HUES6 (cell line): ENCODE results near the gene NHERF2.

Experiments
- H3K27ac ChIP-seq: 2 replicates; pipeline ENCODE4 v1.7.0; 2013; ENCODE audit warnings: low read depth, mild to moderate bottlenecking, low read length, inconsistent platforms
- H3K27me3 ChIP-seq: 2 replicates; pipeline ENCODE4 v1.6.1; 2013; ENCODE audit warnings: low read length; ENCODE audit not compliant: control insufficient read depth, insufficient read depth
- H3K36me3 ChIP-seq: 2 replicates; pipeline ENCODE4 v1.6.1; 2013; ENCODE audit warnings: low read length; ENCODE audit not compliant: control insufficient read depth, insufficient read depth
- H3K4me1 ChIP-seq: 2 replicates; pipeline ENCODE4 v1.6.1; 2013; ENCODE audit warnings: low read length; ENCODE audit not compliant: control insufficient read depth, insufficient read depth
- H3K4me3 ChIP-seq: 2 replicates; pipeline ENCODE4 v1.5.1; 2013; ENCODE audit warnings: low read depth, low read length
- H3K9ac ChIP-seq: one replicate; pipeline ENCODE4 v1.6.1; 2013; ENCODE audit warnings: mild to moderate bottlenecking, low read length
- H3K9me3 ChIP-seq: 2 replicates; pipeline ENCODE4 v1.6.1; 2013; ENCODE audit warnings: low read depth, low read length; ENCODE audit not compliant: control insufficient read depth, insufficient read depth

The NHERF2 gene

DNA sequence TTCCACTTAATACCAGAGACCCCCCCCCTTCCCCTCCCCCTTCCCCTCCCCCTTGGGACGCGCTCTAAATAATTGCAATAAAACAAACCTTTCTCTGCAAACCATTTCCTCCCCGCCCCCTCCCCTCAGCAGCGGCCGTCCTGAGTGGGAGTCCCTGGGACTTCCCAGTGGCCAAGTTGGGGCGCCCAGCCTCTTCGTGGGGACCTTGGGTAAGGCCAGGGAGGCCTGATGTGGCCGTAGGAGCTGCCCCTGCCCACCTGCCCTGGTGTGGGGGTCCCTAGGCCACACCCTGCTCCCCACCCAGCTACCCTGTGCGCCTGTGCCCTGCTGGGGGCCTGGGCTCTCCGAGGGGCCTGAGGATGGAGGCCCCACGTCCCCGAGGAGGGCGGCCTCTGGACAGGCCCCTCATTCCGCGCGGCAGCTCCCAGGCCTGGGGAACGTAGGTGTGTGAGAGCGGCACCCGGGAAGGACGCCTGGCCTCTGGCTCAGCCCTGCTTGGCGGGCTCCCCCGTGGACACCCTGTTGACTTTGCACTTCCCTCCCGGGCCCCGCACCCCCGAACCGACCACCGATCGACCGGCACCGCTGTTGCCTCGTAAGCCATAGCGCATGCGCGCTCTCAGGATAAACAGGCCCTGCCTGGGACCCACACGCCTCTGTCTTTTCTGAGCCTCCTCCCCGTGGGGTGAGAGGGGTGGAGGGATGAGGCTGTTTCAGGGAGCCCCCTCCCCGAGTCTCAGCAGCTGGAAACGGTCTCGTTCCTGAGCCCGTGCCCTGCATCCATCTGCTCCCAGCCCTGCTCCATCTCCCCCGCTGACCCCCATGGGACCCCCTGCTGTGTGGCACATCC is 11.9 kb downstream of the NHERF2 start:
- Histone ChIP-seq H3K27me3 (no peaks in the 10 kb centered on the region), H3K4me1 (peaks cover 19% of the 10 kb centered on the region; the same call in 1 of the 2 replicates), H3K9me3 (no peaks in the 10 kb centered on the region), H3K9ac (no peak overlapping the region), H3K36me3 (peaks cover 14% of the 10 kb centered on the region), H3K27ac (no peak overlapping the region), H3K4me3 (no peak overlapping the region)

DNA sequence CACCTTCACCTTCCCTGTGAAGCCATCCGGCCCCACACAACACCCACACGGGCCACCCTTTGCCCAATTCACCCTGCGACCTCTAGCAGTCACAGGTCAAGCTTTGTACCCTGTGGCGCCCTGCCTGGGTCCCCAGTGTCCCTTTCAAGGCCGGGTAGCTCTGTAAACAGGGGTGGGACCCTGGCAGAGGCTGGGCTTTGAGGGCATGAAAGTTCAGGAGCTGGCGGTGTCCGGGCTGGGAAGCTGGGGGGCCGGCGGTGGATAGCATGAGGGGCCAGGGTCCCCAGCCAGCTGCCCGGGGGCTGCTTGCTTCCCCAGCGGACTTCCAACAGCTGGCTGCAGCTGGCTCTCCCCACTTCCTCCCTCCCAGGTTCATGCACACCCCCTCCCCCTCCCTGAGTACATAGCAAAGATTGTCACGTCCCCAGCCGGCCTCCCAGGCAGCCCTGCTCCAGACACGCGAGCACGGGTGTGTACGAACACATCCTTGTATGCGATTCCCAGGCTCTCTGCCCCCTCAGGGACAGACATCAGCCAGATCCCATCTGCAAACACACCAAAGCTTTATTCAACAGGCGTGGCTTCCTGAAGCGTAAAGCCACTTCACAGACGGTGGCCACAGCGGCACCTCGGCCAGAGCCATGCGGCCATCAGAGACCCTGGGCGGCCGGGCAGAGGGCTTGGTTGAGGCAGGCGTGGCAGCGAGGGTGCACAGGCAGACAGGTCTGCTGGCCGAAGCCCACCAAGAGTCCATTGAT is 12.8 kb downstream of the NHERF2 start:
- Histone ChIP-seq H3K27me3 (no peaks in the 10 kb centered on the region), H3K27ac (no peak overlapping the region), H3K9me3 (no peaks in the 10 kb centered on the region), H3K9ac (no peak overlapping the region), H3K4me1 (peaks cover 13% of the 10 kb centered on the region; the same call in 1 of the 2 replicates), H3K4me3 (no peak overlapping the region), H3K36me3 (peaks cover 15% of the 10 kb centered on the region)

DNA sequence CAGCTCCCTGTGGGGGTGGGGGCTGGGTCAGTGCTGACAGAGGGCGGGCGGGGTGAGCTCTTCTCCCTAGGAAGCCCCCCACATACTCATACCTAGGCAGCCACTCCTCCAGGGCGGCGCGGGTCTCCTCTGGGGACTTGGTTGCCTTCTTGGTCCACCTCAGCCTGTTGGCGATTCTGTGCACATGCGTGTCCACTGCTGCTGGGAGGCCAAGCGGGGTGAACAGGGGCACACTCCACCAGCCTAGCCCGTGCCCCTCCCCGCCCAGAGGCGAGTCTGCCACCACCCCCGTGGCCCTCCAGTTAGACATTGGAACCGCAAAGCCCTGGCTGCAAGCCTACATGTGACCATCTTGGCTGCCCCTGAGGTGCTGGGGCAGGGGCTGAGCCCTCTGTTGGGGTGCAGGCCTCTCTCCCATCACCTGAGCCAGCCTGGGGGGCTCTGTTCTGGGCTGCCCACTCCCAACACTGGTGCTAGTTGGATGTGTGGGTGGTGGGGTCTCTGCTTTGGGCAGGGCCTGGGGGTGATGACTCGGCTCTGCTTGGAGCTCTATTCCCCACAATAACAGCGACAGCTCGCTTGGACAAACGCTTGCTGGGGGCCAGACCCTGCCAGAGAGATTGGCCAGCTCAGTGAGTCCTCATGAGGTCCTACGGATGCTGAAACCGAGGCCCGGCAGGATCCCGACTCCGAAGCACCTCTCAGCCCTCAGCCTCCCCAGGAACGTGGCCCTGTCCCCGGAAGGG is 13.5 kb downstream of the NHERF2 start:
- Histone ChIP-seq H3K27me3 (no peaks in the 10 kb centered on the region), H3K4me1 (peaks cover 13% of the 10 kb centered on the region; the same call in 1 of the 2 replicates), H3K36me3 (peaks cover 18% of the 10 kb centered on the region), H3K9ac (no peak overlapping the region), H3K9me3 (no peaks in the 10 kb centered on the region), H3K4me3 (no peak overlapping the region), H3K27ac (no peak overlapping the region)

DNA sequence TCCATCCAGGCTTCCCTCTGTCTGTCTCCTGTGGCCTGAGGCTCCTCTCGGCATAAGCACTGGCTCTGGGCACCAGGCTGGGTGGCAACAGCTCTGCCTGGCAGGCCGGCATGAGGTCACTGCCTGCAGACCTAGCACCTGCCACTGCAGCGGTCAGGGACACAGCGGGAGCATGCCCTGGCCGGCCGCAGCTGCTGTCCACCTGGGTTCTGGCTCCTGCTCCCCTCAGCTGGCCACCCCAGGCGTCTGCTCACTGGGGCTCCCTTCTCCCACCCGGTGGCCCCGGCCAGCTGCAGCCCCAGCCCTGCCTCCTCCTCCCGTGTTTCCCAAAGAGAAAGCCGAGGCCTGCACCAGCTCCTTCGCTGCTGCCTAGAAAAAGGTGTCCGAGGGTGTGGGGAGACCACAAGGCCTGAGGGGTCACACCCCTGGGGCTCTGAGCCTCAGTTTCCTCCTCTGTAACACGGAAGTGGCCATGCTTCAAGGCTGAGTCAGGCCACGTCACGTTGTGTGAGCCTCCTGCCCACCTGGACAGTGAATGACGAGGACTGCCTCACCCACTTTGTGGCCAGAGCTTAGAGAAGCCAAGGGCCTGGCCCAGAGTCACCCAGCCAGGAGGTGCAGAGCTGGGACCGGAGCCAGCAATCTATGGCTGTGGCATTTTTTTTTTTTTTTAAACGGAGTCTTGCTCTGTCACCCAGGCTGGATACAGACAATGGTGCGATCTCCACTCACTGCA is 14.3 kb downstream of the NHERF2 start:
- Histone ChIP-seq H3K27me3 (no peaks in the 10 kb centered on the region), H3K9ac (no peak overlapping the region), H3K27ac (no peak overlapping the region), H3K4me3 (no peak overlapping the region), H3K36me3 (peaks cover 22% of the 10 kb centered on the region), H3K4me1 (peaks cover 7% of the 10 kb centered on the region; the same call in 1 of the 2 replicates), H3K9me3 (no peaks in the 10 kb centered on the region)

DNA sequence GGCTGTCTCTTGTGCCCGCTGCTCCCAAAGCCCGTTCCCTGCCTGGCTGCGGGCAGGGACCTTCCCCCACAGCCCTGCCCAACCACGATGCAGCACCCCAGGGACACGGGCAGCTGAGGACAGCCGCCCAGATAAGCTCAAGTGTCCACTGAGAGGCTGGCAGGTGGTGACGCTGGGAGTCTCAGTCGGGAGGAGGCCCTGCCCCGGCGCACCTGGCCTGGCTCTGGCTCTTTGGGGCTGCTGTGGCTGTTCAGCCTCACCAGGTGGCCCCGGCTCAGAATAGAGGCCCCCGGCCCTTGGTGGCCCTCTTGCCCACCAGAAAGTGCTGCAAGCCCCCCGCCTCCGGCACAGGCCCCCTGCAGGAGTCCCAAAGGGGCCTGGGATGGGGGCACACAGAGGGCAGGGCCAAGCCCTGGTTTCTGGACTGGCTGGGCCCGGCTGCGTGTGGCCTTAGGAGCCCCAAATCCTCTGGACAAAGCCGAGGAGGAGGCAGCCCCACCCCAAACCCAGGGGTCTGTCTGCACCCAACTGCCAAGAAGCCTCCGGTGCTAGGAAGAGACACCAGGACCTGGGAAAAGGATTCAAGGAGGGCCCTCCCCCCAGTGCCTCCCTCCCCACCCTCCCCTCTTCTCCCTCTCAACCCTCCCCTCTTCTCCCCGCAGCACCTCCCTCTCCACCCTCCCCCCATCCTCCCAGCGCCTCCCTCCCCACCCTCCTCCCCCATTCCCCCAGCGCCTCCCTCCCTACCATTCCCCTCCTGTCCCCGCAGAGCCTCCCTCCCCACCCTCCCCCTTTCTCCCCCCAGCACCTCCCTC is 15.7 kb downstream of the NHERF2 start:
- Histone ChIP-seq H3K27me3 (no peaks in the 10 kb centered on the region), H3K9ac (no peak overlapping the region), H3K4me1 (peaks cover 8% of the 10 kb centered on the region), H3K36me3 (peaks cover 16% of the 10 kb centered on the region; the same call in 1 of the 2 replicates), H3K9me3 (no peaks in the 10 kb centered on the region), H3K27ac (no peak overlapping the region), H3K4me3 (no peak overlapping the region)

DNA sequence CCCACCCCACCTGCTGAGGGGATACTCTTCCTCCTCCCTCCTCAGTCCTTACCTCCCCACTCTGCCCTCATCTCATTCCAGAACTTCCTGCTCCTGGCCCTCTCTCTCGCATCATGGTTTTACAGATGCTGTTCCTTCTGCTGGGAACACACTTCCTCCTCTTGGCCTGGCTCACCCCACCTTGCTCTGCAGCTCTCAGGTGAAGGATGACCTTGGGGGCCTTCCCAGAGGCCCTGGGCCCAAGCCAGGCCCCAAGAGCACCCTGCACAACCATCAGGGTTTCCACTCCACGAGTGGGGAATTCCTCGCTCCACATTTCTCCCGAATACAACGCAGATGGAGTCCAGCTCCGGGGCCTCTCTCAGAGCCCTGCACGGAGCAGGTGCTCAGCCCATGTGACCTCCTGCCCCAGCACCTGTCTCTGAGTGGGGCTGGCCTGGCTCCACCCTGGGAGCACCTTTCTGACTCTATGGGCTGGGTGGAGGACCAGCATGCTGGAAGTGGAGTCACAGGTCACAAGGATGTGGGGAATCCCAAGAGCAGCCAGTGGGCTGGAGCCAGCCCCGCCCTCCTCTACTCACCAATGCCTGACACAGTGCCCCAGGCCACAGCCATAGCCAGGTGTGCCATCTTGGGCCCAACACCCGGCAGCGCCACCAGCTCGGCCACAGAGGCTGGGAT is 16.4 kb downstream of the NHERF2 start:
- Histone ChIP-seq H3K27ac (no peak overlapping the region), H3K9ac (no peak overlapping the region), H3K4me1 (peaks cover 8% of the 10 kb centered on the region)

DNA sequence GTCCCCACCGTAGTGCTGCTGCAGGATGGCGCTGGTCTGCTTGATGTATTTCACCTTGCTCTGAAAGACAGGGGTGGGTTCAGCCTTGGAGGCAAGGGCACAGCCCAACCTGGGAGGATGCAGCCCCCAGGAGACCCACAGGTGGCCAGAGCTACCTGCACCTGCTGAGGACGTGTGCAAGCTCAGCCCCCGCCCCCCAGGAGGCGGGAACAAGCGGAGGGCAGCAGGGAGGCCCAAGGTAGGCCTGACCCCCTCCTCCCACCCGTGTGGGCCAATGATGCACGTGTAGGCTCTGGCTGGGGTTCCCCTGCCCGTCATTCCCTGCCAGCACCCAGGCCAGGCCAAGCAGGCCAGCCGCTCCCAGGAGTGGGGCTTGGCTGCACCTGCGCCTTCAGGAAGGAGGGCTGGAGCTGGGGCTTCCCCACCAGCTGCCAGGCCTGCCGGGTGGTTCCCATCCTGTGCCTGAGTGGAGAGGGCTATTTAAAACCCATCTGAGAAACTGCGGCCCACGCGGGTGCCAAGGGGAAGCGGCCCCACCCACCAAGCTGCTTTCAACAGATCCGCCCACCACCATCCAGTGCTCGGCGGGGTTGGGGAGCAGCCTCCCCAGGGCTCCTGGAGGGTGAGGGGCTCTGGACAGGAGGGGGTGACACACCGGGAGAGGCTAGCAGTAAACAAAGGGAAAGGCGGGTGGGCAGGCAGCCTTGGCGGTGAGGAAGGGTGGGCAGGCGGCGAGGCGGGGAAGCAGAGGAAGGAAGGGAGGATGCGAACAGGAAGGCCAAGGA is 17.2 kb downstream of the NHERF2 start:
- Histone ChIP-seq H3K36me3 (peaks cover 13% of the 10 kb centered on the region; the same call in 1 of the 2 replicates), H3K9ac (no peak overlapping the region), H3K27ac (no peak overlapping the region), H3K4me3 (no peak overlapping the region), H3K27me3 (no peaks in the 10 kb centered on the region), H3K9me3 (no peaks in the 10 kb centered on the region), H3K4me1 (peaks cover 11% of the 10 kb centered on the region)

More for the DNA sequence above, 16.4 kb downstream of the NHERF2 start:
- H3K9me3 ChIP-seq, result no peaks in the 10 kb centered on the region
- peaks cover 13% of the 10 kb centered on the region; the same call in 1 of the 2 replicates for H3K36me3 ChIP-seq
- no peak overlapping the region for H3K4me3 ChIP-seq
- no peaks in the 10 kb centered on the region for H3K27me3 ChIP-seq

DNA sequence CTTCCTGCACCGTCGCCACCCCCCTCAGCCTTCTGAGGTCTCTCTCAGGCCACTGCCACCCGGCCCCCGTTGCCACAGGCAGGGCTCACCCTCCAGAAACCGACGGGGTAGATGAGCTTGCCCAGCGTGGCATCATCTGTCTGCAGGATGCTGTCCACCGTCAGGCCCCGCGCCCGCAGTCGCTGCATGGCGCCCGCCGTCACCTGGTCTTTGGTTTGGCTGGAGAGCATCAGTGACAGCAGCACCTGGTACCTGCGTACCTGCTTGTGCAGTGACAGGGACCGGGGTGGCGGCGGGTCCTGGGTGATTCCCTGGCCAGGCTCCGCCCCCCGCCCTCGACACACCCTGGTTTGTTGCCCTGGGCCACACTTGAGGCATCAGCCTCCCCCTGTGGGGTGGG is 17.8 kb downstream of the NHERF2 start:
- Histone ChIP-seq H3K36me3 (peaks cover 13% of the 10 kb centered on the region; the same call in 1 of the 2 replicates), H3K27ac (no peak overlapping the region), H3K4me1 (peaks cover 7% of the 10 kb centered on the region), H3K4me3 (no peak overlapping the region), H3K9ac (no peak overlapping the region), H3K9me3 (no peaks in the 10 kb centered on the region), H3K27me3 (no peaks in the 10 kb centered on the region)
